Choroid plexus epithelial cell (primary cell): ENCODE results near the gene MAML2.

Source experiments
- DNase-seq: peaks from one replicate; pipeline ENCODE4 v3.0.0-alpha.2; 2010; ENCODE audit warnings: low read depth
- H3K4me3 ChIP-seq: 2 replicates; pipeline ENCODE4 v1.5.1; 2011; ENCODE audit warnings: low read depth, mild to moderate bottlenecking, control low read depth, low read length, moderate library complexity
- CTCF ChIP-seq: conservative IDR thresholded peaks from 2 replicates; pipeline ENCODE4 v1.5.1; 2011; ENCODE audit warnings: low read depth, mild to moderate bottlenecking, control low read depth, inconsistent platforms, low read length, moderate library complexity

The MAML2 gene

GRCh38 chr11:96103102-96103501 lies 239.9 kb downstream of the MAML2 start:
- TF ChIP-seq CTCF, result no peak
- no peak for DNase-seq
- H3K4me3 ChIP-seq, result no peak overlapping the region

DNA sequence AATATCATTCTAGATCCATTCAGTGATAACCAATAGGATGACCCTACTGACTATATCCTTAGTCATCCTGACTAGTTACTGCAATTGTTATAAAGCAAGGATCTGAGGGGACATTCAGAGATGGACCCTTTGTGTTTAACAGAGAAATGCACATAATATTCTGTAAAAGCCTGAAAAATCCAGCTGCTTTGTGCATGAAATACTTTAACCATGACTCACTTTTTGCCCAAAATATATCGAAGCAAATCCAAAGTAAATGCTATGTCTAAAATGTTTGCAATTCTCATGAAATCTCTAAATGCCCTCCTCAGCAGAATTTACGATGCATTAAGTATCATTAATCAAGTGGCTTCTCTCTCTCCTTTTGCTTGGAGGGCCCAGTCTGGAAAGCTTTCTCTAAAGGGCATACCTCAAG lies 240.3 kb downstream of the MAML2 start:
- no peak for TF ChIP-seq CTCF
- DNase-seq, result peak; percentile 72
- no peak overlapping the region for H3K4me3 ChIP-seq

GRCh38 chr11:96101146-96101545 lies 241.8 kb downstream of the MAML2 start:
- DNase-seq, result no peak
- no peak for TF ChIP-seq CTCF
- no peak overlapping the region for H3K4me3 ChIP-seq

DNA sequence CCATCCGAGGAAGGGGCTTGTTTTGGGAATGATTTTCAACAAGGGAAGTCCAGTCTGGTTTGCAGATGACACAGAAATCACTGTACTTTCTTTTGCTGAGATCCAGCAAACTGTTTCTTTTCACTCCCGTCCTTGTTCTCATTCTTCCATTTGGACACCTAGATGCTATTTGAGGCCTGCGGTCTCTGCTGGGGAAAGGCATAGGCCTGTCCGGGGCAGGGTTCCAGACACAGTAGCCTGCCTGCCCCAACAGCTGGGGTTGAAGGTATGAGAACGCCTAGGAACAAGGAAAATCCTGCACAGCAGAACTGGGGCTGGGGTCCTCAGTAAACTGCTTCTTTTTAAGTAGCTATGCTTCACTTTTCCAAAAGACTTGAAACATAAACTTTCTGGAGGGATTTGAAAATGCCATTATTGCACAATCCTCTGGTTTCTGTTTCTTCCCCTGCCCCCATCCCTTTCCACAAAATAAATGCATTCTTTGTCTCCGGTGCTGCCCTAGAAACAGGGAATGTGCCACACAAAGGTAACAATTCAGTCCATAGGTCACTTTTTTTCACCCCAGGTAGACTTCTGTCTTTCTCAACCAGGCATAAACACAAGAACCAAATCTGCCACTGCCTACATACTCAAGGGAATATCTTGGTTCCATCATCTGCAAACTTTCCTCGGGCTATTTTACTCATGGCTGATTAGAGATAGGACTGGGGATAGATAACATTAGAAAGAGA lies 244.3 kb downstream of the MAML2 start:
- no peak overlapping the region for H3K4me3 ChIP-seq
- no peak for TF ChIP-seq CTCF
- peak; percentile 61 for DNase-seq

DNA sequence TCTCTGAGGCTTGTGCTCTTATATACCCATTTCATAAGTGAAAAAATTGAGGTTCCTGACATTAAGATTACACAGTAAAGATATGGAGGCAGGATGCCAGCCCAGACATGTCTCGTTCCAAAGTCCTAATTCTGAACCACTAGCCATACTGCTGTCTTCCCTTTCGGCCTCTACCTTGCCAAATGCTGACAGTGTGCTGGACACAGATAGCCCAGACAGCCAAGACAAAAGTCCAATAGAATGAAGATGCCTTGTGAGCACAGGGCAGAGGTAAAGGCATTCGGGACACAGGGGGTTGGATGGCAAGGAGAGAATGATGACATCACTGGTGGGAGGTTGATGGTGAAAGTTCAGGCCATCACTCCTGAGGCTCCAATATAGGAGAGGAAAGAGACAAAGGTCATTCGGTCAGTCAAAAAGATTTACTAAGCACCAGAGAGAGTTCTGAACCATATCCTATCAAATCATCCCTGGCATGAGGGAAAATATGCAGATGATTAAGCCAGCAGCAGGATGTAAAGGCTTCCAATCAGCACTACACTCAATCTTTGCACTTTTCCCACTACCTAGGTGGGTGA lies 245.1 kb downstream of the MAML2 start:
- no peak overlapping the region for H3K4me3 ChIP-seq
- no peak for TF ChIP-seq CTCF
- no peak for DNase-seq

DNA sequence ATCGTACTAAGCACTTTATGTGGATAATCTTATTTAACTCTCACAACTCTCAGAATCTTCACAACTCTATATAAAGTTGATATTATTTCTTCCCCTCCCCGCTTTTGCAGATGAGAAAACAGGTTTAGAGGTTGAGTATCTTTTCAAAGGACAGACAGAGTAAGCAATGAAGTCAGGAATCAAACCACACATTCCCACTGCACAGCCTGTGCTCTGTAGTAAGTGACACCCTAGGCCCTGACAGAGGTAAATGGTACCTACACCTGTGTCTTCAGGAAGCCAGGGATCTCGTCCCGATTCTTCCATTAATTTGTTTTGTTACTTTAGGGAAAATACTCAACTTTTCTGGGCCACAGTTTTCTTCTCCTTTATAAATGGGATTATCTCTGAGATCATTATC lies 246.6 kb downstream of the MAML2 start:
- no peak for DNase-seq
- no peak overlapping the region for H3K4me3 ChIP-seq
- TF ChIP-seq CTCF, result no peak

DNA sequence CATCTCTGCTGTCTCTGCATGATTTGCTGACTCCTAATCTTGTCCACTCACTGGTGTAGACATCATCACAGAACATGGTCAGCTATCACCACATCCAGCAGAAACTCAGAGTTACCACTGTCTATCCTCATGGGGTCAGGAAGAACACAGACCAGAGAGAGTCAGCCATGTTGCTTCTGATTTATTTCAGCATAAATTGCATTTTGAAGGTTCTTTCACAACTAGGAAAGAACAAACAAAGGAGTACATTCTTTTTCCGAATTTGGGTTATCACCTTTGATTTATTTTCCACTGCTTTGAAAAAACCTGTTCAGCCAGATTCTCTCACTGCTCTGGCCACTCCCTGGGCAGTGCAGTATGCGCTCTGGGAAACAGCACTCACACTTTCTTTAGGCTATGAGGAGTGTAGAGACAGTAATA lies 247.1 kb downstream of the MAML2 start:
- no peak for TF ChIP-seq CTCF
- DNase-seq, result no peak
- no peak overlapping the region for H3K4me3 ChIP-seq
